Stimulated activated CD4-positive, alpha-beta T cell treated with anti-CD3 and anti-CD28 coated beads, Interleukin-4, amount 100 ng/mL, for 4 hours (primary cell): ENCODE results near the gene ORM2.
"Not testable (repeated sequence)": the region's sequence is repeated elsewhere in the genome, so short reads cannot be mapped to it uniquely, and the experiment has no call there.

Experiments
- DNase-seq, 2 experiments: peaks; one replicate each; pipeline ENCODE4 v3.0.0-alpha.2; 2020

The ORM2 gene

GRCh38 chr9:114314881-114315722, 14.6 kb upstream of the ORM2 start:
- no peak for DNase-seq

- DNase-seq = no peak
These were observed 13.8 kb upstream of the ORM2 start for GRCh38 chr9:114315723-114316363.

DNA sequence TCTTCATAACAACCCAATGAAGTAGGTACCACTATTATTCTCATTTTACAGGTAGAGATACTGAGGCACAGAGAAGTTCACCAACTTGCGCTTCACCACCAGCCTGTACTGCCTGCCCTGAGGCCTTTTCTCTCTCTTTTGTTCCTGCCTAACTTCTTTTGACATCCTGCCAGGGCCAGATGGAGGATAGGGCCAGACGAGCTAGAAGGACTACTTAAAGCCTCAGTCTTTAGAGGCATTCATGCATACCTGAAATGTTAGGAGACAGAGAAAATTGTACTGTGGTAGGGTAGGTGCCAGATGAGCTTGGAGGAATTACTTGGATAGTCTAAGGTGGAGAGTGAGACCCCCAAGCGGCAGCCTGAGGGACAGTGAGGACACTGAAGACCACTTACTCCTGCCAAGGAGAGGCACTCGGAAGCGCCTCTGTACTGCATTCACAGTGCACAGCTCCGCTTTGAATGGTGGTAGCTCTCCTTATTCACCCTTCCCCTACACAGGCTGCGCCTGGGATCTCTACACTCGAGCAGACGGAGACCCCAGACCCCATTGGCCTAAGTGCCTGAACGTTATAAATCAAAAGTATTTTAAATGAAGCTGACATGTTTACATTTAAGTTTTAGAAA, 13.0 kb upstream of the ORM2 start:
- DNase-seq = no peak

- no peak for DNase-seq
These were observed 11.9 kb upstream of the ORM2 start for GRCh38 chr9:114317665-114318357.

DNA sequence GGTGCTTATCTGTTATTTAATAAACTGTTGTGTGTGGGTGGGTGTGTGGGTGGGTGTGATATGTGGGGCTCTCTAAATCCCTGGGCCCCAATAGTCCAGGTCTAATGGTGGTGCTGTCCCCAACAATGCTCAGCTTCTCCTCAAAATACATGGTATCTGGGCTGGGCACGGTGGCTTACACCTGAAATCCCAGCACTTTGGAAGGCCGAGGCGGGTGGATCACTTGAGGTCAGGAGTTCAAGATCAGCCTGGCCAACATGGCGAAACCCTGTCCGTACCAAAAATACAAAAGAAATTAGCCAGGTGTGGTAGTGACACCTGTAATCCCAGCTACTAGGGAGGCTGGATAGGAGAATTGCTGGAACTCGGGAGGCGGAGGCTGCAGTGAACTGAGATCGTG, 11.3 kb upstream of the ORM2 start:
- DNase-seq = no peak

- DNase-seq = no peak
These were observed 10.5 kb upstream of the ORM2 start for GRCh38 chr9:114319147-114319546.

DNA sequence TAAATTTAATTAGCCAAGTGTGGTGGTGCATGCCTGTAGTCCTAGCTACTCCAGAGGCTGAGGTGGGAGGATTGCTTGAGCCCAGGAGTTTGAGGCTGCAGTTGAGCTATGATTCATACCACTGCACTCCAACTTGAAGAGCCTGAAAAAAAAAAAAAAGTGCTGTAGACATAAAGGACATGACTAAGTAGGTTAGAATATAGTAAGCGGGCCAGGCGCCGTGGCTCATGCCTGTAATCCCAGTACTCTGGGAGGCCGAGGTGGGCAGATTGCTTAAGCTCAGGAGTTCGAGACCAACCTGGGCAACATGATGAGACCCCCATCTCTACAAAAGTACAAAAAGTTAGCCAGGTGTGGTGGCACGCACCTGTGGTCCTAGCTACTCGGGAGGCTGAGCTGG, 9.0 kb upstream of the ORM2 start:
- not testable (repeated sequence) for DNase-seq

GRCh38 chr9:114321759-114322158, 7.9 kb upstream of the ORM2 start:
- DNase-seq = no peak

- not testable (repeated sequence) for DNase-seq
These were observed 7.4 kb upstream of the ORM2 start for GRCh38 chr9:114322160-114322818.

GRCh38 chr9:114322831-114323531, 6.7 kb upstream of the ORM2 start, which contains the start of gene ORM1:
ORM1 (plus strand) TSS chr9:114323098; CDS start chr9:114323134, 36 bp downstream.
- not testable (repeated sequence) for DNase-seq

GRCh38 chr9:114323849-114324248, 5.8 kb upstream of the ORM2 start:
- DNase-seq = not testable (repeated sequence)

DNA sequence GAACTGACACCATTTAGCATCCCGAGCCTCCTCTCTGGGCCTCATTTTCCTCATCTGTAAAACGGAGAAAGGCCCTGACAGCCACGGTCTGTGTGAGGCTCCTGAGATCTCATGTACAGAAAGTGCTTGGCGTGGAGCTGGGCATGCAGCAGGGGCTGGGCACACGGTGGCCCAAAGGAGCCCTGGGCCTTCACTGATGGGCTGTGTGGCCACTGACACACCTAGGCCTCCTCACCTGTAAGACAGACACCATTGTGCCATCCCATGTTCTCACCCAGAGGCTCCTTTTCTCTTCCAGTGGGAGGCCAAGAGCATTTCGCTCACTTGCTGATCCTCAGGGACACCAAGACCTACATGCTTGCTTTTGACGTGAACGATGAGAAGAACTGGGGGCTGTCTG, 5.2 kb upstream of the ORM2 start:
- no peak for DNase-seq

GRCh38 chr9:114324965-114325364, 4.7 kb upstream of the ORM2 start:
- not testable (repeated sequence) for DNase-seq

DNA sequence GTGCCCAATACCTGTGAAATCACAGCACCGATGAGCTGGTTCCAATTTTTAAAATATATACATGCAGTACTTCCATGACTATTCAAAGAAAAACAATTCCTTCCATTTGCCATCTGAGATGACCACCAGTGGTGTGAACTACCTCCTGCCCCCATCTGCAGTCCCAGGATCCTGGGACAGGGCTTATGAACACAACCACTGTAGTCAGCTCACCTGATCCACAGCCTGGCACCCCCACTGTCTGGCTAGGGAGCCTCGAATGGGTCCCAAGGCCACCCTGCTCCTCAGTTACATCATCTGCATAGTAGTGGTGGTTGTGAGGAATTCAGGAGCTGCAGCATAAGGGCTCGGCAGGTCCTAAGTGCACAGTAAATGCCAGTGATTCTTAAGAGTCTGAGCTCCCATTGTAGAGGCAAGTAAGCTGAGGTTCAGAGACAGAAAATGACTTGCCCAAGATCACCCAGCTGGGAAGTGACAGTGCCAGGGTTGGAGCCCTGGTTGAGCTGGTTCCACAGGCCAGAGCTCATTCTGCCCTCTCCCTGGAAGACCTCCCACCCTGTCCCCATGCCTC, 3.9 kb upstream of the ORM2 start:
- DNase-seq = not testable (repeated sequence)

DNA sequence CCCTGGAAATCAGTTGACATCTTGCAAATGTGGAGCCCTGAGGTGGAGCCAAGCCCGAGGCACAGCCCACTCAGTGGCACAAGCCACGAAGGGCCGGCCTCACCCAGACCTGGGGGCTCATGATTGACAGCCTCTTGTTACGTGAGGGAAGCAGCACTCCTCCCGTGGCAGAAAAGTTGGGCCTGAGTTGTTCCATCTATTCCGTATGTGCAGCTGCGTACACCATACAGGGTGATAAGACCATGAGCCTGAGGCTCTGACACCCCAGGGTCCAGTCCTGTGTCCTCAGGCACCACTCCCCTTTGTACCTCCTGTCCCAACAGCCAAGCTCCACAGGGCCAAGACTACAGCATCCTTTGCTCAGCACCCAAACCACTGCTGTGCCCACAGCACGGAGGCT, 1.9 kb upstream of the ORM2 start:
- no peak for DNase-seq

GRCh38 chr9:114328357-114328820, 1.3 kb upstream of the ORM2 start:
- not testable (repeated sequence) for DNase-seq

- not testable (repeated sequence) for DNase-seq
These were observed 588 bp upstream of the ORM2 start for GRCh38 chr9:114328937-114329624.

GRCh38 chr9:114330636-114331035, 967 bp downstream of the ORM2 start:
- no peak for DNase-seq

GRCh38 chr9:114331229-114332195, 1.8 kb downstream of the ORM2 start:
- DNase-seq = not testable (repeated sequence)
